ENCODE results near the gene ZNF410. TPM values are rescaled to one million over a fixed set of nuclear protein-coding genes. Genes with fewer than 3 reads are reported as not detected.

The ZNF410 gene
- total RNA-seq, 3 donors from 2014 or later (not counting 1 experiment from before 2014, with no cell fraction given), result 111 to 118 (median 113) TPM

- Histone ChIP-seq H3K27ac (ENCODE audit: low read length) (peak overlapping the region; percentile 97), H3K9me3 (ENCODE audit: control insufficient read depth, insufficient read depth, low read length) (no peaks in the 10 kb centered on the region), H3K36me3 (ENCODE audit: control insufficient read depth, insufficient read depth, low read length) (peaks cover 2% of the 10 kb centered on the region), H3K4me3 (ENCODE audit: low read length) (peak overlapping the region; percentile 81), H3K27me3 (ENCODE audit: control insufficient read depth, insufficient read depth, low read length) (no peaks in the 10 kb centered on the region), H3K4me1 (ENCODE audit: control insufficient read depth, insufficient read depth, low read length) (peaks cover 13% of the 10 kb centered on the region)
- Mint-ChIP-seq H3K36me3 (no peaks in the 10 kb centered on the region), H3K4me3 (peak overlapping the region; percentile 96), H3K4me1 (peaks cover 42 to 54% of the 10 kb centered on the region in 2 donors), H3K9me3 (no peaks in the 10 kb centered on the region), H3K27me3 (ENCODE audit: low read depth in 2 of 2) (no peaks in the 10 kb centered on the region), H3K27ac (peak overlapping the region; percentile 99)
- intact Hi-C loops (cut with micrococcal nuclease), result loop anchor here (2.0 to 10.0 kb wide), 3 partner anchors 63 to 136 kb away; partner anchors contain the start of genes BBOF1, COQ6, ENTPD5 and FAM161B
- TF ChIP-seq CTCF (IDR thresholded peaks at IDR 0.05), result no peak
- DNase-seq (peak in 1 of 2 donors; percentile 50), ATAC-seq (no peak)
- 38% methylated on average over 7 of the region's 7 CpGs for WGBS (ENCODE audit: insufficient coverage)
Observed at GRCh38 chr14:73887694-73888459, 1.2 kb downstream of the ZNF410 start.

DNA sequence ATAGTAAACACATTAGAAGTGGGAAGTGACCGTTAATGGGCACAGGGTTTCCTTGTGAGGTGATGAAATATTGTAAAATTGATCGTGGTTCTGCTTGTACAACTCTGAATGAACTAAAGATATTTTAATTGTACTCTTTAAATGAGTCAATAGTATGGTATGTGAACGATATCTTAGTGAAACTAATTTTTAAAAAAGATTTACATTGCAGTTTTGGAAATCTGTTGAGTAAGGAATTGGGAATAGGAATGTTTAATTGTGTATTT, 1.7 kb downstream of the ZNF410 start:
- no peaks in the 10 kb centered on the region for H3K36me3 Mint-ChIP-seq
- 51% methylated on average over 3 of the region's 3 CpGs for WGBS (ENCODE audit: insufficient coverage)
- peaks cover 42 to 54% of the 10 kb centered on the region in 2 donors for H3K4me1 Mint-ChIP-seq
- peaks cover 2% of the 10 kb centered on the region for H3K36me3 ChIP-seq (ENCODE audit: control insufficient read depth, insufficient read depth, low read length)
- H3K27me3 Mint-ChIP-seq (ENCODE audit: low read depth in 2 of 2), result no peaks in the 10 kb centered on the region
- TF ChIP-seq CTCF (IDR thresholded peaks at IDR 0.05), result no peak
- H3K27ac Mint-ChIP-seq, result peak overlapping the region; percentile 99
- no peaks in the 10 kb centered on the region for H3K27me3 ChIP-seq (ENCODE audit: control insufficient read depth, insufficient read depth, low read length)
- no peaks in the 10 kb centered on the region for H3K9me3 ChIP-seq (ENCODE audit: control insufficient read depth, insufficient read depth, low read length)
- H3K4me3 ChIP-seq (ENCODE audit: low read length), result no peak overlapping the region
- peak overlapping the region; percentile 97 for H3K27ac ChIP-seq (ENCODE audit: low read length)
- no peaks in the 10 kb centered on the region for H3K9me3 Mint-ChIP-seq
- intact Hi-C loops (cut with micrococcal nuclease), result loop anchor here (5.0 to 10.0 kb wide), 2 partner anchors 126 to 136 kb away; partner anchors contain the start of genes BBOF1 and ENTPD5
- no peak for ATAC-seq
- peaks cover 13% of the 10 kb centered on the region for H3K4me1 ChIP-seq (ENCODE audit: control insufficient read depth, insufficient read depth, low read length)
- peak overlapping the region; percentile 96 for H3K4me3 Mint-ChIP-seq
- DNase-seq, result no peak

DNA sequence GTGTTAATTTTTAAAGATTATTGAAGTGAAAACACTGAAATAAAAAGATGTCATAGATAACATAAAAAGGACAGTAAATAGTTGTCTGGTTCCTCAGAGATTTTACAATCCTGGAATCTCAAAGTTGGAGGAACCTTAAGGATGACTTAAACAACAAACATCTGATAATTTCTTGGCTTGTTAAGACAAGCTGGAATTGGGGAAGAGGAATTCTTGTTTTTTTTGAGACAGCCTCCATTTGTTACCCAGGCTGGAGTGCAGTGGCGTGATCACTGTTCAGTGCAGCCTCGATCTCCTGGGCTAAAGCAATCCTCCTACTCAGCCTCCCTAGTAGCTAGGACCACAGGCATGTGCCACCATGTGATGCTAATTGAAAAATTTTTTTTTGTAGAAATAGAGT, 2.3 kb downstream of the ZNF410 start:
- ATAC-seq (no peak), DNase-seq (no peak)
- H3K36me3 ChIP-seq (ENCODE audit: control insufficient read depth, insufficient read depth, low read length), result peaks cover 8% of the 10 kb centered on the region
- H3K36me3 Mint-ChIP-seq, result no peaks in the 10 kb centered on the region
- peak overlapping the region; percentile 99 for H3K27ac Mint-ChIP-seq
- H3K27ac ChIP-seq (ENCODE audit: low read length), result no peak overlapping the region
- no peaks in the 10 kb centered on the region for H3K27me3 Mint-ChIP-seq (ENCODE audit: low read depth in 2 of 2)
- WGBS (ENCODE audit: insufficient coverage), result 90% methylated on average over 2 of the region's 2 CpGs
- no peak overlapping the region for H3K4me3 ChIP-seq (ENCODE audit: low read length)
- no peaks in the 10 kb centered on the region for H3K27me3 ChIP-seq (ENCODE audit: control insufficient read depth, insufficient read depth, low read length)
- peaks cover 13% of the 10 kb centered on the region for H3K4me1 ChIP-seq (ENCODE audit: control insufficient read depth, insufficient read depth, low read length)
- intact Hi-C loops (cut with micrococcal nuclease), result loop anchor here (5.0 to 10.0 kb wide), 2 partner anchors 126 to 137 kb away; partner anchors contain the start of genes BBOF1 and ENTPD5
- H3K4me1 Mint-ChIP-seq, result peaks cover 42 to 54% of the 10 kb centered on the region in 2 donors
- H3K9me3 Mint-ChIP-seq, result no peaks in the 10 kb centered on the region
- peak overlapping the region; percentile 14 for H3K4me3 Mint-ChIP-seq
- TF ChIP-seq CTCF (IDR thresholded peaks at IDR 0.05), result no peak
- H3K9me3 ChIP-seq (ENCODE audit: control insufficient read depth, insufficient read depth, low read length), result no peaks in the 10 kb centered on the region

Data from natural killer cell (primary cell).